A375 (cell line): ENCODE results near the gene BLACAT1. TPM values are rescaled to one million over a fixed set of nuclear protein-coding genes. Genes with fewer than 3 reads are reported as not detected.

Experiments used
- small RNA-seq: library from RNA; depleted of rRNA; stranded (forward); fragments of <200 nt; gene quantifications from one replicate; pipeline ENCODE3, GENCODE V24; 2014
- total RNA-seq: library from RNA; depleted of rRNA; stranded (reverse); fragments of >200 nt; shearing (Covaris generic); gene quantifications from 2 replicates; pipeline ENCODE4 v1.2.3, GENCODE V29; 2014; rRNA removed

The BLACAT1 gene
- 2.9 and 3.2 TPM in 2 replicates for total RNA-seq

GRCh38 chr1:205455581-205456382 lies at the start of gene BLACAT1:
Gene BLACAT1, minus strand, starts transcription at chr1:205456045.

DNA sequence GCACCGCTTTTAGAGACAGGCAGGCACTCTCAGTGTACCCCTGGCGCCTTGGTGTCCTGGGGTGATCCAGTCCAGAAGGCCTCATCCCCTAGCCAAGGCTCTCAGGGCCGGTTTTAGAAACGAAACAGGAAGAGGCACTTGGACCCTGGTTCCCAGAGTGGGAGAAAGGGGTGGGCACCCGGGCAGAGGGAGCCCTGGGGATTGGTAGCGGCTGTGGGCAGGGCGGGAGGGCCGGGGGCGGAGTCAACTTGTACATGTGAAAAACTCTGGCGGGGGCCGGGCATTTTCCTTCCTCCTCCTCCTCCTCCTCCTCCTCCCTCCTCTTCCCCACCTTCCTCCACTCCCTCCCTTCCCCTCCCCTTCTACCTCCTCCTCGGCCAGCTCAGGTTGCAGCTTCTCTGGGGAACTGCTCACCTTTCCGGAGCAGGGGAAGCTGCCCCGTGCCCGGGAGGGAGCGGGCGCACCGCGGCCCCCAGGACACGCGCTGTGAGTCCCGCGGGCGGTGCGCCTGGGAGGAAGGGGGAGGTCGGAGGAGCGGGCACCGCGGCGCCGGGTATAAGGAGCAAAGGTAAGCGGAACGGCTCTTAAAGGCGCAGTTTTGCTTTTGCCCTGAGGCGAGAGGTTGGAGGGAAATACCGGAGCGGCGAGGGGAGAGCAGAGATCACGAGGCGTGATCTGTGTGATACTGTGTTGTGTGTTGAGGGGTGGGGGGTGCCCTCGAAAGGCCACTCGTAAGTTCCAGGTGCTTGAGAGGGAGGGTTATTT lies 48.6 kb upstream of the BLACAT1 start, which contains the start of gene CDK18:
TSS of gene CDK18 (plus strand) at position 359 of the 765 bp plus-strand sequence. CDS start 18,499 bp downstream, outside the sequence.

DNA sequence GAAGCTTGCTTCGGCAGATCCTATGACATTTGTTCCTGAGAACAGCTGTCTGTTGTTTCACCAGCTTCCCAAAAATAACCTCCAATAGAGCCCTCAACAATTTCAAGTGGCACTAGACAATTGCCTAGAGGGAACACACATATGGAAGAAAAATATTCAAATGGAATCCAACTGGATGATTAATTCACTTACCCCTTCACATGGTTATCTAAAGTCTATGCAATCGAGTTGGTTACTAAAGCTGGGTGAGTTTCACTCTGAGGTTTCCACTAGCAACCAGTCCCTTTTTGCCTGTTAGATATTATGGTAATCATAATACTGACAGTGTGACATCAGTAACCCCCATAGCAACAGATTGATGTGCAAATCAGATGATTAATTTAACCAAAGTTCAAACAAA lies 34.0 kb downstream of the BLACAT1 start, which contains the start of gene LEMD1:
TSS of gene LEMD1 (minus strand) at position 259 of the 400 bp plus-strand sequence. CDS start 1,520 bp downstream, outside the sequence.

Small RNAs within 50 kb of the gene (small RNA-seq; reads per million reads assigned to genes)
- gene MIR135B = 0.38 reads per million

Other genes starting within 250 kb of the BLACAT1 start
- gene DSTYK, start 244.3 kb downstream of the BLACAT1 start, total RNA-seq = 5.2 and 5.4 TPM in 2 replicates
- gene TMCC2, start 228.1 kb downstream of the BLACAT1 start, total RNA-seq = 1.8 and 2.1 TPM in 2 replicates
- 7.2 and 8.6 TPM in 2 replicates for gene NUAK2, start 134.3 kb downstream of the BLACAT1 start, total RNA-seq
- 0.05 and 0.19 TPM in 2 replicates for gene KLHDC8A, start 99.1 kb downstream of the BLACAT1 start, total RNA-seq
- gene LEMD1, start 34.0 kb downstream of the BLACAT1 start, total RNA-seq = 6.8 and 8.6 TPM in 2 replicates
- 4.1 and 6.6 TPM in 2 replicates for gene CDK18, start 48.6 kb upstream of the BLACAT1 start, total RNA-seq
- gene ELK4, start 176.0 kb upstream of the BLACAT1 start, total RNA-seq = 13.9 and 14.6 TPM in 2 replicates
- gene SLC45A3, start 224.5 kb upstream of the BLACAT1 start, total RNA-seq = 13.4 and 14.5 TPM in 2 replicates